ENCODE measurements around the gene ZFAND2B. TPM values are rescaled to one million over a fixed set of nuclear protein-coding genes. Genes with fewer than 3 reads are reported as not detected.

The ZFAND2B gene
- total RNA-seq, 2 donors from 2014 or later, result 36.9 to 43.3 TPM

DNA sequence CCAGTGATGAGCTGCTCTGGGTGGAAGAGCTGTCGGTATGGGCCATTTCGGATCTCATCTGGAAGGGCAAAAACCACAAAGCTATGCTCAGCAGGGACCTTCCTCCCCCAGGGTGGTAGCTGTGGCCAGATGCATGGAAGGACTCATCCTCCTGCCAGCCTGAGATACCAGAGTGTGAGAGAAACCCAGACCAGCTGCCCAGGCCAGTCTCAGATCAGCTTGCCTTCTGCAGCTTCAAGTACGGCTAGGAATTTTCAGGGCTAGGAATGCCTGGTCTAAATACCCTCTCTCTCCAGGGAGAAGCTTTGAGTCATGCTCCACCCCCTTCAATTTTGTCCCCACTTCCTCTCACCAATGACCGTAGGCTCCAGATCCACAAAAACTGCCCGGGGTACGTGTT, 45.1 kb downstream of the ZFAND2B start:
- Histone ChIP-seq H3K9me3 (no peaks in the 10 kb centered on the region), H3K4me1 (peaks cover 76% of the 10 kb centered on the region), H3K27me3 (no peaks in the 10 kb centered on the region), H3K4me3 (no peak overlapping the region), H3K36me3 (replicated peaks in 1 of 2; ENCODE audit: insufficient read depth in 1 of 2, low read depth in 2 of 2) (peaks cover 0 to 2% of the 10 kb centered on the region in 2 donors), H3K27ac (peak overlapping the region; percentile 77 to 96 (median 86))
- DNase-seq (no peak), ATAC-seq (no peak)
- TF ChIP-seq, protein P1, sequence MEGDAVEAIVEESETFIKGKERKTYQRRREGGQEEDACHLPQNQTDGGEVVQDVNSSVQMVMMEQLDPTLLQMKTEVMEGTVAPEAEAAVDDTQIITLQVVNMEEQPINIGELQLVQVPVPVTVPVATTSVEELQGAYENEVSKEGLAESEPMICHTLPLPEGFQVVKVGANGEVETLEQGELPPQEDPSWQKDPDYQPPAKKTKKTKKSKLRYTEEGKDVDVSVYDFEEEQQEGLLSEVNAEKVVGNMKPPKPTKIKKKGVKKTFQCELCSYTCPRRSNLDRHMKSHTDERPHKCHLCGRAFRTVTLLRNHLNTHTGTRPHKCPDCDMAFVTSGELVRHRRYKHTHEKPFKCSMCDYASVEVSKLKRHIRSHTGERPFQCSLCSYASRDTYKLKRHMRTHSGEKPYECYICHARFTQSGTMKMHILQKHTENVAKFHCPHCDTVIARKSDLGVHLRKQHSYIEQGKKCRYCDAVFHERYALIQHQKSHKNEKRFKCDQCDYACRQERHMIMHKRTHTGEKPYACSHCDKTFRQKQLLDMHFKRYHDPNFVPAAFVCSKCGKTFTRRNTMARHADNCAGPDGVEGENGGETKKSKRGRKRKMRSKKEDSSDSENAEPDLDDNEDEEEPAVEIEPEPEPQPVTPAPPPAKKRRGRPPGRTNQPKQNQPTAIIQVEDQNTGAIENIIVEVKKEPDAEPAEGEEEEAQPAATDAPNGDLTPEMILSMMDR (IDR thresholded peaks at IDR 0.05), result no peak
- TF ChIP-seq POLR2A (IDR thresholded peaks at IDR 0.05), result no peak
- intact Hi-C loops (cut with DNase I), result no loop called here
- 88 to 89% methylated on average over 6 of the region's 6 CpGs for WGBS, 2 donors

DNA sequence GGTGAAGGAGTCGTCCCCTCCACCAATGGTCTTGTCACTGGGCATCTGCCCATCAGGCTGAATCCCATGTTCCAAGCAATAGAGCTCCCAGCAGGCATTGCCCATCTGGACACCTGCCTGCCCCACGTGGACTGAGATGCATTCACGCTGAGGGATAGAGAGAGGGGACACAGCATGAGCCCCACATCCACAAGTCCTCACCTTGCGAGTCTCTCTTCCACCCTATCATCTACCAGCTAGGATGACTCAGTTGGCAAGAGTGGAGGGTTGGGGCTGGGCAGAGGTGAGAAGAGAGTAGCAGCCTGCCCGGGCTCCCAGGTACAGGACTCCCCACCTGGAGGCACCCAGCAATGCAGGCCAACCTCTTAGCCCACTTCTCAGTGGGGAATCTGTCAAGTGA, 45.5 kb downstream of the ZFAND2B start:
- no peak for ATAC-seq
- intact Hi-C loops (cut with DNase I), result no loop called here
- Histone ChIP-seq H3K36me3 (replicated peaks in 1 of 2; ENCODE audit: insufficient read depth in 1 of 2, low read depth in 2 of 2) (peaks cover 0 to 2% of the 10 kb centered on the region in 2 donors), H3K9me3 (no peaks in the 10 kb centered on the region), H3K27me3 (no peaks in the 10 kb centered on the region), H3K4me3 (no peak overlapping the region), H3K27ac (peak overlapping the region; percentile 77 to 96 (median 86)), H3K4me1 (peaks cover 72% of the 10 kb centered on the region)
- TF ChIP-seq, protein P1 (IDR thresholded peaks at IDR 0.05), result no peak
- no peak for TF ChIP-seq POLR2A (IDR thresholded peaks at IDR 0.05)
- 50 to 65% methylated on average over 4 to 5 of the region's 5 CpGs for WGBS, 2 donors
- peak in 2 of 4 donors; percentile 30 to 69 for DNase-seq

DNA sequence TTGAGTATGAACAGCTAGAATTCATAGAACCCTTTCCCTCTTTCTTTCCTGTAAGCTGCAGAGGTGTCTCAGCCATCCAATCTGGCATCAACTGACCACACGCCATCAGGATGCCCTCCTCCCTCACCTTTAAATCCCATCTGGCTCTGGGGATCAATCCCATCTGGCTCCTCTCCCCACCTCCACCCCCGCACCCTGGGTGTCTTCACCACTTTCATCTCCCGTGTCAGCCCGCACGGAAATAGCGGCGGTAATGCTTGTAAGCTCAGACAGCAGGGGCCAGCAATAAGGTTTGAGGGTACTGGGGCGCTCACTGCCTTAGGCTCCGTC, 46.0 kb downstream of the ZFAND2B start:
- peaks cover 68% of the 10 kb centered on the region for H3K4me1 ChIP-seq
- intact Hi-C loops (cut with DNase I), result no loop called here
- peak overlapping the region; percentile 77 to 96 (median 86) for H3K27ac ChIP-seq
- DNase-seq, result peak in 1 of 4 donors; percentile 35
- no peaks in the 10 kb centered on the region for H3K9me3 ChIP-seq
- peaks cover 0 to 2% of the 10 kb centered on the region in 2 donors for H3K36me3 ChIP-seq (replicated peaks in 1 of 2; ENCODE audit: insufficient read depth in 1 of 2, low read depth in 2 of 2)
- ATAC-seq, result no peak
- 12 to 18% methylated on average over 9 of the region's 9 CpGs for WGBS, 2 donors
- no peaks in the 10 kb centered on the region for H3K27me3 ChIP-seq
- TF ChIP-seq, protein P1 (IDR thresholded peaks at IDR 0.05), result no peak
- TF ChIP-seq POLR2A (IDR thresholded peaks at IDR 0.05), result no peak
- peak overlapping the region; percentile 17 to 67 for H3K4me3 ChIP-seq

DNA sequence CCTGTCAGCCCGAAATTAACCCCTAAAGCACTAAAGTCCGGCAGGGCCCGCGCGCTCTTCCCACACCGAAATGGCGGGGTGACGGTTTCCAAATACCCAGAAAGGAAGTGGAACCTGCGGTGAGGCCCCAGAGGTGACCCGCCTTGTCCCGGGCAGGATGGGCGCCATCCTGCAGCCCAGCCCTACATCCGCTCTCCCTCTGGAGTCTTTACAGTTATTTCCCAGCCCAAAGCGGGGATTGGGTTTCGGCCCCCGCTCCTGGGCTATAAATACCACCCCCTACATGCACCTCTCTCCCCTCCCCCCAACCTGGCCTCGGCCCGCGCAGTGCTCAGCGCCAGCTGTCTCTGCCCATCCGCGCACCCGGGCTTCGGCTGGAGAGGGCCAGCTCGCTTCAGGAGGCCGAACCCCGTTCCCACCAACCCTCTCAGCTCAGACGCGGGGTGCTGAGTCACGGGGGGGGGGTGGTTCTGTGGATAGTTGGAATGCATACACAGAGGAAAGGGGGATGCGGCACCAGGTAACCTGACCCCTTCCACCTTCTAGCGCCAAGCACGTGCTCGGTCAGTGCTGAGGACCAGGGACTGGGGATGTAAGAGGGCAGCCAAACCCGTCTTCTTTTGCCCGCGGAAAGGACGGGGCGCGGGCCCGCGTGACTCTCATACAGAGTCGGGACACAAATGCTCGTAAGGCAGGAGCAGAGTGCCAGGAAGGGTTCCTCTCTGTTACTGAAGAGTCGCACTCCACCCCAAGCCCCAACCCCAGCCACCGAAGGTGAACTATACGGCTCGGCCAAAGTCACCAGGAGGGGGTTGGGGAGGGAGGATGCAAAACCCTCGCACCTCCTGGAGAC, 46.5 kb downstream of the ZFAND2B start, which contains the start of gene TUBA4B:
TUBA4B (plus strand) TSS at position 344 of the 853 bp plus-strand sequence; CDS start at position 509, 165 bp downstream.
- peak within 1 kb of the TSS; percentile 20 to 67 for H3K4me3 ChIP-seq
- WGBS, 2 donors, result 2 to 5% methylated on average over 25 to 49 of the region's 49 CpGs
- ATAC-seq (peak; percentile 2), DNase-seq (peak; percentile 48 to 59 (median 52))
- no peaks in the 10 kb centered on the region for H3K9me3 ChIP-seq
- intact Hi-C loops (cut with DNase I), result no loop called here
- TF ChIP-seq POLR2A (IDR thresholded peaks at IDR 0.05), result no peak
- TF ChIP-seq, protein P1 (IDR thresholded peaks at IDR 0.05), result no peak
- peaks cover 62% of the 10 kb centered on the region for H3K4me1 ChIP-seq
- H3K27ac ChIP-seq, result peak within 1 kb of the TSS; percentile 77 to 96 (median 86)
- peaks cover 0 to 2% of the 10 kb centered on the region in 2 donors for H3K36me3 ChIP-seq (replicated peaks in 1 of 2; ENCODE audit: insufficient read depth in 1 of 2, low read depth in 2 of 2)
- H3K27me3 ChIP-seq, result no peaks in the 10 kb centered on the region
